Esophagus muscularis mucosa (tissue), 4 donors: ENCODE results near the gene PPIP5K2.

Source experiments
- CTCF ChIP-seq, 3 experiments: fragments of 200-600 bp in 2 of 3; fragments of 450-650 bp in 1 of 3; sonication (generic) in 2 of 3; IDR thresholded peaks; one replicate each; pipeline ENCODE4 v1.5.1; 2017 to 2019; ENCODE audit warnings: antibody characterized with exemption in 3 of 3, mild to moderate bottlenecking in 2 of 3, moderate library complexity in 1 of 3
- EP300 ChIP-seq: sonication (generic); formaldehyde crosslinking; IDR thresholded peaks from one replicate; pipeline ENCODE4 v1.6.1; 2017; ENCODE audit warnings: antibody characterized with exemption
- POLR2A ChIP-seq: fragments of 450-650 bp; IDR thresholded peaks from one replicate; pipeline ENCODE4 v1.6.1; 2017; ENCODE audit warnings: antibody characterized with exemption, moderate library complexity, mild to moderate bottlenecking, low read depth
- POLR2AphosphoS5 ChIP-seq, 2 donors: sonication (generic); formaldehyde crosslinking; IDR thresholded peaks; one replicate each; pipeline ENCODE4 v1.6.1; 2017; ENCODE audit warnings: antibody characterized with exemption in 2 of 2

- no peak for TF ChIP-seq POLR2AphosphoS5 (IDR thresholded peaks at IDR 0.05)
- no peak for TF ChIP-seq CTCF (IDR thresholded peaks at IDR 0.05)
- TF ChIP-seq POLR2A = no peak
- TF ChIP-seq EP300 = no peak
These were observed 18.1 kb downstream of the PPIP5K2 start for GRCh38 chr5:103138202-103138690.
